ENCODE results near the gene RXFP4.

RXFP4 gene

DNA sequence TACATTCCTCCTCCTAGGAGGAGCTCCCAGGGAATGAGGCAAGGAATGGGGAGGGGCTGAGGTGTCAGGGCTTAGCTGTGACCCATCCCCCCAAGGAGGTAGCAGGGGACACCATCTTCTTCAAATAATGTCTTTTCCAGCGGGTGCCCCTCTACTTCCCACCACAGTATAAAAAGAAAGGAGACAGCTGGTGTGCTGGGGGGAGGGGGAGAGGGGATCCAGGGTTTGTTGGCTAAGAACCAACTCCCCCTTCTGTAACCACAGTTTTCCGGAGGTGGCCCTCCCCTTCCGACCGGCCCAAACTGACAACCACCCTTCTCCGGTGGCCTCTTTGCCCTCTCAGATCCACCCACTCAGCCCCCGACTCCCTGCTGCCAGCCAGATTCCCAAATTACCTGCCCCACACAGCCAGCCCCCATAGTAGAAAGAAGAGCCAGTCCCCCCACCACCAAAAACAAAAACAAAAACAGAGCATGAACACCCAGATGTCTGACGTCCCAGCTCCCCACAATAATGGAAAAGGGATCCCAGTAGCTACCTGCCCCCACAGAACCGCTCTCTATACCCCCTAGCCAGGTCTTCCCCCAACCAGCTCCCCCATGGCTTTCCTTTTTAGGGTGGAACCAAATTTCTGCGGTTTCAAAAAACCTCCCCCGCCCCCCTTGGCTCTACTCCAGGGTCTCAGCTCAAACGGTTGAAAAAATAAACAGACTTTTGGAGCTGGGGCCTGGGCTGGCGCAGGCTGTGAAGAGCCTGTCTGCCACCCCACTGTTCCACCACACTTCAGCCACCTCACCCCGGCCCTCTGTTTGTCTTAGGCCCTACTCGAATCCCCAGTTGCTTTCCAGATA, 34.8 kb downstream of the RXFP4 start:
- TF ChIP-seq, protein P1, sequence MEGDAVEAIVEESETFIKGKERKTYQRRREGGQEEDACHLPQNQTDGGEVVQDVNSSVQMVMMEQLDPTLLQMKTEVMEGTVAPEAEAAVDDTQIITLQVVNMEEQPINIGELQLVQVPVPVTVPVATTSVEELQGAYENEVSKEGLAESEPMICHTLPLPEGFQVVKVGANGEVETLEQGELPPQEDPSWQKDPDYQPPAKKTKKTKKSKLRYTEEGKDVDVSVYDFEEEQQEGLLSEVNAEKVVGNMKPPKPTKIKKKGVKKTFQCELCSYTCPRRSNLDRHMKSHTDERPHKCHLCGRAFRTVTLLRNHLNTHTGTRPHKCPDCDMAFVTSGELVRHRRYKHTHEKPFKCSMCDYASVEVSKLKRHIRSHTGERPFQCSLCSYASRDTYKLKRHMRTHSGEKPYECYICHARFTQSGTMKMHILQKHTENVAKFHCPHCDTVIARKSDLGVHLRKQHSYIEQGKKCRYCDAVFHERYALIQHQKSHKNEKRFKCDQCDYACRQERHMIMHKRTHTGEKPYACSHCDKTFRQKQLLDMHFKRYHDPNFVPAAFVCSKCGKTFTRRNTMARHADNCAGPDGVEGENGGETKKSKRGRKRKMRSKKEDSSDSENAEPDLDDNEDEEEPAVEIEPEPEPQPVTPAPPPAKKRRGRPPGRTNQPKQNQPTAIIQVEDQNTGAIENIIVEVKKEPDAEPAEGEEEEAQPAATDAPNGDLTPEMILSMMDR (IDR thresholded peaks at IDR 0.05; ENCODE audit: insufficient read depth, low read depth, low read length, missing control alignments): no peak
- peak; percentile 62 for DNase-seq (ENCODE audit: low read depth)
- H3K4me3 ChIP-seq (ENCODE audit: low read depth, low read length): peak overlapping the region; percentile 86

DNA sequence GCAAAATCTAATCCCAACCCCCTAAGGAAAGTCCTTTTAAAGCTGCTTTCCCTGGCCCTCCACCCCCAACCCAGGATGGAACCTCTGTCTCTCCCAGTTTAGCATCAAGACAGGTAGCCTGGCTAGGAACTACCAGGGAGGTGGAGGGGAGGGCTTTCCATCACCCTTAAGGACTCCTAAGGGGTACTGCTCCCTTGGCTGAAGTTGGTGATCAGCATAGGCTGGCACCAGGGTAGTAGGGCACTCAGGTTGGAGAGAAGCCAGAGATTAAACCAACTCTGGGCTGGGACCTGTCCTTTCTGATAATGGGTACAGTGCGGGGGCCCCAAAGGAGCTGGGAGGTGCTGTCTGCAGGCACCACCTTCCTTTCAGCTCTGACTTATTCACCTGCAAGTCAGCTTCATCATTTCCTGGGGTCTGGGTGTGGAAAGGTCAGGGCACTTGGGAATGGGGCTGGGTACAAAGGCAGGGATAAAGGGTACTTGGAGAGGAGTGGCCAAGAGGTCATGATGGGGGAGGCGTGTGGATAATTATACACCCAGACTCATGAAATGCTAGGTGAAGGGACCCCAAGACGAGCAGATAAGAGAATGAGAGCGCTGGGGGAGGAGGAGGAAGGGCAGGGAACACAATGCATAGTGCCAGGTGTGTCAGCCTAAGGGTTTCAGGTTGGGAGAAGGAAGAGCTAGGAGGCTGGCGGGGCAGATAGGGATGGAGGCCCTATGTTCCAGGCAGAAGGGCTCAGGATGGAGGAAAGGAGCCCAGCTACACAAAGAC, 35.7 kb downstream of the RXFP4 start:
- no peak for DNase-seq (ENCODE audit: low read depth)
- peak overlapping the region; percentile 86 for H3K4me3 ChIP-seq (ENCODE audit: low read depth, low read length)
- TF ChIP-seq, protein P1 (IDR thresholded peaks at IDR 0.05; ENCODE audit: insufficient read depth, low read depth, low read length, missing control alignments): no peak

DNA sequence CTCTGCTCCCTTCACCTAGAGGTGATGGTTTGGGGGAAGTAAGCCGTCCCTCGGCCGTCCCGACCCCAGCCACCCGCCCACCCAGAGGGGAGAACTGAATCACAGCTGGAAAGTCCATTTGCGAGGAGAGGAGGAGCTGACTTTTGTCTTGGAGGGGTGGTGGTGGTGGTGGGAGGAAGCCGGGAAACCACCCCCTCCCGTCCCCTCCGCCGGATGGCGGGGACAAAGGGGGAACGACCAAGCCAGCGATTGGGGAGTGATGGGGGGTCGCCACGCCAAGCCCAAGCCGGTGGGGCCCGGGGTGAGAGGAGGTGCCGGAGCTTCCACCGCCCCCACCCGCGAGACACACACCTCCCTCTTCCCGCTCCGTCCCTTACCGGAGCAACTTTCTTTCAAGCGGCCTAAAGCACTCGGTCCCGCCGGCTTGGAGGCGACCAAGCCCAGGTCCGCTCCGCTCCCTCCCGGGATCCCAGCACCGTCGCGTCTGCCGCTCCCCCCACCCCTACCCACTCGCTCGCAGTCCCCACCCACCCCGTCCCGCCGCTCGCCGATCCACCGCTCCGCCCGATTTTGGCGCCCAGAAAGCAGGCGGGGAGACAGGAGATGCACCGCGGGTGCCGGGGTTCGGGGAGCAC, 36.4 kb downstream of the RXFP4 start:
- peak overlapping the region; percentile 86 for H3K4me3 ChIP-seq (ENCODE audit: low read depth, low read length)
- peak; percentile 48 for DNase-seq (ENCODE audit: low read depth)
- TF ChIP-seq, protein P1 (IDR thresholded peaks at IDR 0.05; ENCODE audit: insufficient read depth, low read depth, low read length, missing control alignments): no peak

DNA sequence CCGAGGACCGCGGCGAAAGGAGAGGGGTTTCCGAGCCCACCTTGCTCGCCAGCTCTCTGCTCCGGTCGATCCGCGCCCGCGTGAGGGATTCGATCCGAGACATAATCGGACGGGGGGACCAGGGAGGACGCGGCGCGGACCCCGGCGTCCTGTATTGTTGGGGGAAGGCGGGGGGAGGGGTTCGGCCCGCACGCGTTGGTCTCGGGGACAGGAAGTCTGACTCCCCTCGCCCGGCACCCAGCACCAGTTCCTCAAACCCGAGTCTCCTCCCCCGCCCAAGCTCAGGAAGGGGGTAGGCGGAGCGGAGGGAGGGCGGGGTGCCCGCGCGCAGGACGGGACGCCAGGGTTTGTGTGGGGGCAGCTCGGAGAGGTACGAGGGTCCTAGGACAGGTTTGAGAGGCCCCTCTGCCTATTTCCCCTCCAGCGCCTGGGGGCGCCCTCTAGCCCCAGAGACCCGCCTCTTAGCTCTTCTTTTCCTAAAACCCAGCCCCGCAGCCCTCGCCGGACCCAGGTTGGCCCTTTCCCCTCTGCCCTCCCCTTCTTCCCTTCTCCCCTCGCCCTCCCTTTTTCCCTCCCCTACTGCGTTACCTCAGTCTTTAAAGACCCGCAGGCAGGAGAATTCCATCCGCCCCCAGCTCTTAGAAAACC, 37.0 kb downstream of the RXFP4 start, which contains the start of gene ARHGEF2:
ARHGEF2 (minus strand) TSS at position 223 of the 648 bp plus-strand sequence; CDS start at position 103, 120 bp downstream.
- H3K4me3 ChIP-seq (ENCODE audit: low read depth, low read length): peak within 1 kb of the TSS; percentile 86
- peak; percentile 92 for DNase-seq (ENCODE audit: low read depth)
- TF ChIP-seq, protein P1 (IDR thresholded peaks at IDR 0.05; ENCODE audit: insufficient read depth, low read depth, low read length, missing control alignments): peak; percentile 21

DNA sequence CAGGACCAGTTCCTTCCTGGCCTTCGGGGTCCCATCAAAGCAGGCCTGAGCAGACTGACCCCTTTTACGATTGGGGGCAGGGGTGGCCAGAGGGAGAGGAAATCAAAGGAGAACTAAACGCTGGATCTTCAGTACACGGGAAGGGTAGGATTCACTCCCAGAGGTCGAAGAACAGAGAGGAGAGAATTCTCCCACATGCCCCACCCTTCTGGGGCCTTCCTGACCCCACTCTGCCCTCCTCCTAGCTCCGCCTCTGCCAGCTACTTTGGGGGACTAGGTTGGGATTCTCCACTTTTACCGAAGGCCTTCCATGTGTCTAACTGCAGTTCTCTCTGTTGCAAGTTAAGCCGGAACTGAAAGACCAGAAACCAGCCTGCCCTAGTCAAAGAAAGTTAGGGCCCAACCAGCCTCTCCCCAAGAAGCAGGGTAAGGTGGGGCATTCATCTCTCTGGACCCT, 37.6 kb downstream of the RXFP4 start:
- DNase-seq (ENCODE audit: low read depth): peak; percentile 69

More for the DNA sequence above, 37.6 kb downstream of the RXFP4 start:
- H3K4me3 ChIP-seq (ENCODE audit: low read depth, low read length): peak overlapping the region; percentile 86
- TF ChIP-seq, protein P1 (IDR thresholded peaks at IDR 0.05; ENCODE audit: insufficient read depth, low read depth, low read length, missing control alignments): no peak

Data from GM12865 (cell line).